GM18951 (cell line): ENCODE data around the gene UBE2E1.
A peak's percentile ranks its signal among the peaks of the same experiment; 100 is the strongest.
"Not testable (repeated sequence)": the region's sequence is repeated elsewhere in the genome, so short reads cannot be mapped to it uniquely, and the experiment has no call there.

Source experiments
- POLR2A ChIP-seq: IDR thresholded peaks from 4 replicates; pipeline ENCODE4 v1.6.1; 2011; ENCODE audit warnings: mild to moderate bottlenecking; ENCODE audit not compliant: insufficient read length, insufficient read depth; ENCODE audit errors: extremely low read depth
- in situ Hi-C: fragments of 300-500 bp; cut with MboI; formaldehyde crosslinking; loops from one replicate; pipeline ENCODE4 v1.12.0; 2022; ENCODE audit warnings: low sequenced_read_pairs, mixed read lengths, inconsistent platforms; ENCODE audit not compliant: unreplicated experiment

UBE2E1 gene

GRCh38 chr3:23916886-23917678 is 111.3 kb downstream of the UBE2E1 start, which contains the start of the genes NKIRAS1 and RPL15:
Gene NKIRAS1, minus strand, starts transcription at chr3:23916990. Its CDS starts 6,086 bp downstream, at chr3:23910904.
Gene RPL15, plus strand, starts transcription at chr3:23917132. Its CDS starts 728 bp downstream, at chr3:23917860.
- in situ Hi-C loops, result no loop called here
- peak; percentile 99 for TF ChIP-seq POLR2A

- in situ Hi-C loops, result not testable (repeated sequence)
Measured at GRCh38 chr3:23917679-23918303, 112.0 kb downstream of the UBE2E1 start.

GRCh38 chr3:23918331-23918730 is 112.6 kb downstream of the UBE2E1 start:
- in situ Hi-C loops, result not testable (repeated sequence)

GRCh38 chr3:23919628-23920027 is 113.9 kb downstream of the UBE2E1 start:
- in situ Hi-C loops, result no loop called here
- no peak for TF ChIP-seq POLR2A

GRCh38 chr3:23920151-23920655 is 114.4 kb downstream of the UBE2E1 start:
- no peak for TF ChIP-seq POLR2A
- in situ Hi-C loops, result no loop called here

GRCh38 chr3:23921052-23921511 is 115.3 kb downstream of the UBE2E1 start:
- in situ Hi-C loops, result no loop called here

GRCh38 chr3:23923786-23924185 is 118.0 kb downstream of the UBE2E1 start:
- in situ Hi-C loops, result no loop called here
- no peak for TF ChIP-seq POLR2A

More at GRCh38 chr3:23921052-23921511, 115.3 kb downstream of the UBE2E1 start:
- TF ChIP-seq POLR2A, result peak; percentile 9

GRCh38 chr3:23926246-23926645 is 120.5 kb downstream of the UBE2E1 start:
- in situ Hi-C loops, result no loop called here
- TF ChIP-seq POLR2A, result no peak

- in situ Hi-C loops, result no loop called here
- TF ChIP-seq POLR2A, result no peak
Measured at GRCh38 chr3:23926736-23927135, 121.0 kb downstream of the UBE2E1 start.

GRCh38 chr3:23928524-23928923 is 122.8 kb downstream of the UBE2E1 start:
- TF ChIP-seq POLR2A, result no peak
- in situ Hi-C loops, result no loop called here

- in situ Hi-C loops, result no loop called here
- TF ChIP-seq POLR2A, result no peak
Measured at GRCh38 chr3:23931597-23931996, 125.8 kb downstream of the UBE2E1 start.

GRCh38 chr3:23932571-23932970 is 126.8 kb downstream of the UBE2E1 start:
- no peak for TF ChIP-seq POLR2A
- in situ Hi-C loops, result no loop called here

- TF ChIP-seq POLR2A, result no peak
- in situ Hi-C loops, result no loop called here
Measured at GRCh38 chr3:23934253-23934652, 128.5 kb downstream of the UBE2E1 start.

- in situ Hi-C loops, result no loop called here
- no peak for TF ChIP-seq POLR2A
Measured at GRCh38 chr3:23937296-23937695, 131.5 kb downstream of the UBE2E1 start.
